ENCODE results near the gene MCC.

- TF ChIP-seq YY1 (IDR thresholded peaks at IDR 0.05; ENCODE audit: insufficient read depth, insufficient read length) (no peak), ZNF274 (IDR thresholded peaks at IDR 0.05; ENCODE audit: low read depth, low read length) (no peak)
Observed at GRCh38 chr5:113095831-113096230, 392.4 kb downstream of the MCC start.
